NCI-H2107 treated with DMSO at 0.1 percent for 48 hours (cell line): ENCODE results near the gene CFAP99.

ENCODE experiments used
- DNase-seq: peaks from one replicate; lab custom pipeline; 2025; ENCODE audit not compliant: unreplicated experiment; lab: John Stamatoyannopoulos, UW

The CFAP99 gene

DNA sequence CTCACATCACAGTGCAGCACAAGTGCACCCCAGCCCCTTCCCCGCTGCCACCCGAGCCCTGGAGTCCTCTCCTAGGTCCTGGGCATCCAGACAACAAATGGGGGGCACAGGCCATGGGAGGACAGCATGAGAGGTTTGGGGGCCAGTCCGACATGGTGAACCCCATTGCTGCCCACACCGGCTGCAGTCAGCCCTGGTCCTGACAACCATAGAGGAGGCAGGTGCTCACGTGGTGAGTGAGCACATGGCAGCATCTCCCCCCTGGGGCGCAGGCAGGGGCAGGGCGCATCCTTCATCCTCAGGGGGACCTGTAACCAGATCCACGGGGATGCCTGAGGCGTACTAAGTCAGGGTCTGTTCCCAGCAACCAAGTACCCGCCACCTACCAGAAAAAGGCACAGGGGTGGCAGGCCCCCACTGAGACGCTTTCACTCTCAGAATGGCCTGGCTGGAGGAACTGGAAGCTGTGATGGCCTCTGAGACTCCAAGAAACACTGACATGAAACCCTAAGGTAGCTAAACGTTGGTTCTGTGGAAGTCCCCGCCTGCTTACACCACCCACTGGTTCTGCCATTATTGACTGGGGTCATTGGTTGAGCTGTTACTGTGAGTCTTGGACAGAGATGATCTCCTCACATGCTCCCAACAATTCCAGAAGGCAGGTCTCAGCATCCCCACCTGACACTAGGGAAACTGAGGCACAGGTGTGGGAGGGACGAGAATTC lies 6.8 kb upstream of the CFAP99 start:
- DNase-seq, result no peak

DNA sequence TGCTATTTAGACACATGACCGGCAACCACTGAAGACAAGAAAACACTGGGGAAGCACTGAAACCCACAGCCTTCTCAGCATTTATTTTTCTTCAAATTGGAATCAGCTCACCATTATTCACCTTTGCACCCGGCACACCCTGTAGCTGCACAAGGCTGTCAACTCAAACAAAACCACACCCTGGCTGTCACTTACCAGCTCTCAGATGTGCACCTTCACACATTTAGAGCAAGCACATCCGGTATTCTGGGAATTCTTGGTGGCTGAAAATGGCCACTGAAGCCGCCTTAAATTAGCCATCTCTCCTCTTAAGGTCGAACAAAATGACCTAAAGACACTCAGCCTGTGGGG lies 6.2 kb upstream of the CFAP99 start:
- no peak for DNase-seq

GRCh38 chr4:2412885-2413716 lies 5.7 kb upstream of the CFAP99 start:
- peak; percentile 34 for DNase-seq

DNA sequence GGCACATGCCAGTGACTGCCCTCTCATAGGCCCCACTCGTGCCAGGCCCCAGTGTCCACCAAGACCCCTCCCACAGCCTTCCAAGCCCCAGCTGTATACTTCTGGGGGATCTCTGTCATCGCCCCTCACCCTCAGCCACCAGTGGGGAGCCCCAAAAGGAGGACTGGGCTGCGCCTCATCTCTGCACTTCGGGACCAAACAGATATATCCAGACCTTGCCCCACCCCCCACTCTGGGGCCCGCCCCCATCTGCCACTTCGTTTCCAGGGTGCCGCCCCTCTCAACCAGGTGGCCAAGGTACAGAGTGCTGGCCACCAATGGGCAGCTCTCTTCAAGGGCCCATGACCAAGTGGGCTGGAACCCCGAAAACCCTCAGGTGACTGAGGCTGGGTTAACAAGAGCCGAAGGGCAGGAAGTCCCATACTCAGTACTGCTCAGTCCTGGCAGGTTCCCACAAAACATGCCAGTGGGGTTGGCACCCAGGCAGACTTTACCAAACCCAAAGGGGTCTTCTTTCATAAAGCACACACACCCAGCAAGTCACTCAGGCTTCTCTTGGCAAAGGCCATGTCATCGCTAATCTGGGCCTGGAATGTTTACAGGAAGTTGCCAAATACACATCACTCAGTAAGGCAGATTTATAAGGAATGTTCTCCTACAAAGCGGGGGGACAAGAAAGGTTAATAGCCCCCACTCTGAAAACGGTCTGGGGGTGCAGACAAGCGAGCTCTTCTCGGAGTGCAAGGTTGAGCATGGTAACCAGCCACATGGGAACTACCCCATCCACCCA lies 4.7 kb upstream of the CFAP99 start:
- DNase-seq, result no peak

GRCh38 chr4:2415213-2415612 lies 3.5 kb upstream of the CFAP99 start:
- no peak for DNase-seq

DNA sequence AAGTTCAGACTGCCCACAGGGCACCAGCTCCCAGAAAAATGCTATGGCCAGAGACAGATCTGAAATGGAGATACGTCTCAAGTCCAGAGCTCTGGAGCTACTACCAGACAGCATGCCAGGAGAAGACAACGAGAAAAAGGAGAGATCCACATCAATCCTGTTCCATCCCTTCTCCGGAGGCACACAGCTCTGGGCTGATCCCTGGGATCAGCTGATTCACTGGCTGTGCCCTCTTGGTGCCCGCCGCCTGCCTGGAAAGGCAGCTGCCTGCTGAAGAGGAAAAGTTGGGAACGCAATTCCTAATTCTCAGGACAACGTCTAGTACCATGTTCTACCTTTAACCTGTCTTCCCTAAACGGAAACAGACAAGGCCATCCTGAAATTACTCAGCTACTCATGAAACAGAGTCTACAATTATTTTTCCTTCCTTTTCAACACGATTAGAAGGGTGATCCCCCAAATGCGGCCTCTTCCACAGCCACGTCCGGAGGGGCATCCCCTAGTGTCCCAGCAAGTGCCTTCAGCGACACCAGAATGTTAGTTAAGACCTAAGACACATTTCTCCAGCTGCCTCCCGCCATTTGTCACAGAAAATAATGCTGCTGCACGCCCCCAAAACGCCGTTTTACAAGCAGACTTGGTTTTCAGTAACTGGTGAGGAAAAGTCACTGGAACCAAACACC lies 2.7 kb upstream of the CFAP99 start:
- no peak for DNase-seq

- DNase-seq, result no peak
Measured at GRCh38 chr4:2416564-2417225, 2.1 kb upstream of the CFAP99 start.

DNA sequence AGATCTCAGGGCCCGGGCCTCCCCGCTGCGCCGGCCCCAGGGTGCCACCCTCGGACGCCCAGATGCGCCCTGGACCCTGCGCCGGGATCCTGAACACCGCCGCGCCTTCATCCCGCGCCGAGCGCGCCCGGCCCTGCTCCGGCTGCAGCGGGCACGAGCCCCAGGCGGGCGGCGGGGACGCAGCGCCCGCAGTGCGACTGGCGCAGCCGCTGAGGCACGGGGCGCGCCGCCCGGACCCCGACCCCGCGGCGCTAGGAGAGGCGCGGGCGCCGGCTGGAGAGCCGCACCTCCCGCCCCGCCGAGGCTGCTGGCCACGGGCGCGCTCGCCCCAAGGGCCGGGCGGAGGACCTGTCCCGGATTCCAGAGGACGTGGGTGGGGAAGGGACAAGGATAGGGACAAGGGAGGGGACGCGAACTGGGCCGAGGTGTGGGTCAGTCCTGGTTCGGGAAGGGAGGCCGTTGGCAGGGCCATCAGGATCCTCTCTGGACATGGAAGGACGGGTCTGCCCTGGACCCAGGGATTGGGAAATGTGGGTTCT lies 1.5 kb upstream of the CFAP99 start:
- DNase-seq, result no peak

DNA sequence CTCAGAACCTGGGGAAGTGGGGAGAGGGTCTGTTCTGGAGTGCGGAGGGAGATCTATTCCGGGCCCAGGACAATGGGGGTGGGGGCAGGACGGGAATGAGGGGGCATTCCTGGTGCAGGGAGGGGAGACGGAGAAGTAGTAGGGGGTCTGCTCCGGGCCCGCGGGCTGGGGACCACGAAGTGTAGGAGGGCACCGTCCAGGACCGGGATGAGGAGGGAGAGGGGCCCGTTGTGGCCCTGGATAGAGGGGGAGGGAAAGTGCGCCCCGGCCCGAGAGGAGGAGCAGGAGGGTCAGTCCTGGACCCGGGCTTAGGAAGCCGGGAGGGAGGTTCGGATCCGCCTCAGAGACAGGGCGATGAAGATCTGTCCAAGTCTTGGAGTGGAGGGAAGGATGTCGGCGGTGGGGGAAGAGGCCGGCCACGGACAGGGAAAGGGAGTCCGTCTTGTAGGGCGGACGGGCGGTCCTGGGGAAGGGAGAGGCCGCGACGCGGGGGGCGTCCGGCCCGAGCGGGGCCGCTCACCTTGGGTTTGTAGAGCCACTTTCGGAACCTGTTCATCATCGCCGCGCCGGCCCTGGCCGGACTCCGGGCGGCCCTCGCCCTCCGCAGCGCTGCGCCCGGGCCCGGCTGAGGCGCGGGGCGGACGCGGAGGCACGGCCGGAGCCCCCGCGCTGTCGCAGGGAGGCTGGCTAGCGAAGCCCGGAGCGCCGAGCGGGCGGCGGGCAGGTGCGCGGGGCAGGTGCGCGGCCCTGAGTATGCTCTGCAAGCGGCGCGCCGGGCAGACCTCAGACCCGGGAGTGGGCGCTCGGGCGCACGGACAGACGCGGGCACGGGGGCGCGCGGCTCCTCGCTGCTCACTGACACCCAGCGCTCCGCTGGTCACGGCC lies 748 bp upstream of the CFAP99 start, which contains the start of gene ZFYVE28:
Gene ZFYVE28 (minus strand): TSS at position 881 of the 885 bp plus-strand sequence. CDS start 322 bp downstream, at position 559.
- DNase-seq, result no peak

GRCh38 chr4:2419814-2420213 lies 1.1 kb downstream of the CFAP99 start:
- no peak for DNase-seq

DNA sequence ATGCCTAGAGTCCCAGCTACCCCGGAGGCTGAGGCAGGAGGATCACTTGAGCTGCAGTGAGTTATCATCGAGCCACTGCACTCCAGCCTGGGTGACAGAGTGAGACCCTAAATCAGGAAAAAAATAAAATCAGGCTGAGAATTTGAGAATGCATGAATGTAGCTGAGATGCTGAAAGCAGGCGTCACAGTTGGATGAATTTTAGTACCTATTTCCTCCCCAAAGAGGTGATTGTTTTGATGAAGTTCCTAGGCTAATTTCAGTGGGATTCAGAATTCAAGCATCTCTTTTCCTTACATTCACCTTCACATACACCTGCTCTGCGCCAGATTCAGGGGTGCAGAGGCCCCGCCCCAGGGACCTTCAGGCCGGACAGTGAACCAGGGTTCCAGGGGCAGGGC lies 3.2 kb downstream of the CFAP99 start:
- DNase-seq, result no peak

DNA sequence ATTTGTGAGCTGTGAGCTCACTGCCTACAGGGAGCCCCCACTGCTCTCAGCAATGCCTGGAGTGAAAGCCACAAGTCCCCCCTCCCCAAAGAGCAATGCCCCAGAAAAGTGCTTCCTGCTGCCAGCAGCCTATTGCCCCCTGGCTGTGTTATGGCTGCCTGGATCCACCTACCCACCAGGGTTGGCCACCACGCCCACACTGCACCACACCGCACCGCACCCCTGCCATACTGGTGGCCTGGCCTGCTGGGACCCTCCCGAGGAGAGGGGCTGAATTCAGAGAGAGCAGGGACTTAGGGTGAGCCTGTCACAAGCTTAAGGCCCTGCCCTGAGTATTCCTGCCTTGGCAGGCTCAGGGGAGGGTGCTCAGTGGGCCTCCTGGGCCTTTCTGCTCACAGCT lies 4.3 kb downstream of the CFAP99 start:
- DNase-seq, result no peak

DNA sequence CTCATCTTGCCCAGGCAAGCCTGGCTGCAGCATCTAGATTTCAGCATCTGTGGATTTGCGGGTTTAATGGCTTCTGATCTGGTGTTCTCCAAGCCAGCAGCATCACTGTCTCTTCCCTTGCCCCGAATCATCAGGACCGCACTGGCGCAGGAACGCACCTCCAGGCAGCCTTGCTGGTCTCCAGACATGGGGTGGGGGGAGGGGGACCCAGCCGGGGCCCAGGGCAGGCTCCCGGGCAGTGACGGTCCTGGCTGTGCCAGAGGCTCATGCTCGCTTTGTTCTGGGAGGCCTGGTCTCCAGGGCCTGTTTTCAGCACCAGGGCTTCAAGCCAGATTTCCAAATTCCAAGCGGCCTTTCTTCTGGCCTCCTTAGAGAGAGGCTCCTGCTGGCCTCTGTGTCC lies 4.9 kb downstream of the CFAP99 start:
- DNase-seq, result no peak

DNA sequence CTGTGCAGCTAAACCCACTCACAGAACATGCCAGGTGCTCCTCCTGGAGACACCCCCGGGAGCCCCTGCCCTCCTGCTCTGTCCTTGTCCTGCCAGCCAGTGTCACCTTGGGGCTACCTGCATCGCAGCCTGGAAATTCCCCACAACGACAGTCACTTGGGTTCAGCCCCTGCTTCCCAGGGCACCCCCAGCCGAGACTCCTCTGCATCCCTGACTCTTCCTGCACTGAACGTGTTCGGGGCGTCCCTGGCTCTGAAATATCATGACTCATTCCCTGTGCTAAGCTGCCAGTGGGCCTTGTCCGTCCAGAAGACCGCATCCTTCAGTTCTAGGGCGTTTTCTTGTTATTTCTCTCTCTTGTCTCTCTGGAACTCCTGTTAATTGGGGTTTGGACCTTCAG lies 5.8 kb downstream of the CFAP99 start:
- DNase-seq, result no peak

DNA sequence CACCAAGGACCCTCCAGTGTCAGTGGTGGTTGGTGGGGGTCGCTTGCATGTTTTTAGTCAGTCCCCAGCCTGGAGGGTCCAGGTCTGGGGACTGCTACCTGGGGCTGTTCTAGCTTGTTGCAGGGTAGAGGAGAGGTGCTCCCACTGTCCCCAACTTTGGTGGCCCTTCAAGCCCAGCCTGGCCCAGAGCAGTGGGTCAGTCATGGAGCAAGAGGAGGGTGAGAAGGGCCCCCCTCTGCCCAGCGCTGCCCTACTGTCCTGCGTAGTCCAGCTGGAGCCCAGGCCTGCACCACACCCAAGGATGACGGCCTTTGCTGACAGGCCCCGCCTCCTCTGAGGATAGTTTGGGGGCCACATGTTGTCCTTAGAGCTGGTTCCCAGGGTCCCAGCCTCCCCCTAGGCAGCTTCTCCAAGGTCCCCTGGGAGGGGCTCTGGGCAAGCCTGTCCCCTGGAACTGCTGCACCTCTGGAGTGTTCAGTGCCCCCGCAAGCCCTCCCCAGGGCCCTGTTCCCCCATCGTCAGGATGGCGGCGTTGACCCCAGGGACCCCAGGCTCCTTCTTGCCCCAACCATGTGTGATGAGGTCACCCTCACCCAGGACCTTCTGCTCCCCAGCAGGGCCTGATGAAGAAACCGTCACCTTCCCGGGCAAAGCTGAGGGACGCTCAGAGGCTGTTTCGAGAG lies 6.8 kb downstream of the CFAP99 start:
- DNase-seq, result no peak

DNA sequence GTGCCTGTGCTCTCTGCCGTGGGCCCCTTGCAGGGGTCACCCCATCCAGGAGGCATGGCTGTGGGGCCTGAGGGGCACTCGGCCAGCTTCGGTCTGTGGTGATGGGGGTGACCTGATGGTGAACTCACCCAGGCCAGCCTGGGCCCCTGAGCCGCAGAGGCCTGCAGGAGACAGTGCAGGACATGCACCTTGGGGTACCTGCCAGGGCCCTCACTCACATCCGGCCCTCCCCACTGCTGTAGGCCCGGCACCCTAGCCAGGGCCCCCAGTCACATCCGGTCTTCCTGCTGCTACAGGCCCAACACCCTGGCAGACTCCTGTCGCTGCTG lies 7.3 kb downstream of the CFAP99 start:
- DNase-seq, result no peak

GRCh38 chr4:2426711-2427275 lies 8.0 kb downstream of the CFAP99 start:
- no peak for DNase-seq
